Erythroblast (primary cell): Measurements from ENCODE around the gene DCBLD1.

ENCODE experiments used
- GATA1 ChIP-seq: IDR thresholded peaks from 2 replicates; pipeline ENCODE4 v1.6.1; 2011; ENCODE audit warnings: low read depth, mild to moderate bottlenecking, control low read depth, low read length, moderate library complexity
- POLR2A ChIP-seq: IDR thresholded peaks from 2 replicates; pipeline ENCODE4 v1.6.1; 2011; ENCODE audit warnings: mild to moderate bottlenecking, low read length

GRCh38 chr6:117506180-117506835 is 23.8 kb downstream of the DCBLD1 start:
- no peak for TF ChIP-seq POLR2A
- TF ChIP-seq GATA1: no peak
